PC-3 (cell line): ENCODE results near the gene DNM2. TPM values are rescaled to one million over a fixed set of nuclear protein-coding genes. Genes with fewer than 3 reads are reported as not detected.

ENCODE experiments used
- ATAC-seq: fragments of 200-7000 bp; cut with Tn5 transposase; 2 replicates; pipeline ENCODE4 v1.9.1; 2020; ENCODE audit warnings: mild to moderate bottlenecking, moderate library complexity
- BruUV-seq: library from RNA; stranded (reverse); fragments of 400-500 nt; replicated peaks from 2 replicates; lab custom pipeline; 2021; lab: Mats Ljungman, UMichigan
- CTCF ChIA-PET: fragments of 300-600 bp; sonication (Branson Sonifier 250); formaldehyde crosslinking; loops from one replicate; lab custom pipeline; 2022; ENCODE audit warnings: antibody characterized with exemption; lab: Charles Lee
- POLR2A ChIA-PET: fragments of 300-600 bp; sonication (Branson Sonifier 250); formaldehyde crosslinking; loops from one replicate; lab custom pipeline; 2022; ENCODE audit warnings: antibody characterized with exemption; ENCODE audit not compliant: unreplicated experiment; lab: Charles Lee
- DNase-seq: peaks from one replicate; pipeline ENCODE4 v3.0.0-alpha.2; 2015
- H2AFZ ChIP-seq: fragments of 300-600 bp; sonication (generic); 2 replicates; pipeline ENCODE4 v1.6.0; 2016; ENCODE audit warnings: antibody characterized with exemption, low read length
- H3F3A ChIP-seq: fragments of 300-600 bp; sonication (generic); one replicate; pipeline ENCODE4 v1.6.0; 2017; ENCODE audit warnings: antibody characterized with exemption, low read length, control low read depth, mild to moderate bottlenecking; ENCODE audit not compliant: unreplicated experiment
- H3K27ac ChIP-seq: fragments of 300-600 bp; sonication (generic); 2 replicates; pipeline ENCODE4 v1.5.1; 2016; ENCODE audit warnings: mild to moderate bottlenecking, low read length
- H3K27me3 ChIP-seq: fragments of 300-600 bp; sonication (generic); 2 replicates; pipeline ENCODE4 v1.6.1; 2016; ENCODE audit warnings: low read length, mixed read lengths
- H3K36me3 ChIP-seq: fragments of 300-600 bp; sonication (generic); 2 replicates; pipeline ENCODE4 v1.6.1; 2016; ENCODE audit warnings: low read depth, mixed run types, low read length, mixed read lengths
- H3K4me1 ChIP-seq: fragments of 300-600 bp; sonication (generic); 2 replicates; pipeline ENCODE4 v1.5.1; 2016; ENCODE audit warnings: low read length; ENCODE audit not compliant: insufficient read depth
- H3K4me2 ChIP-seq: fragments of 300-600 bp; sonication (generic); 2 replicates; pipeline ENCODE4 v1.6.0; 2016; ENCODE audit warnings: low read length
- H3K4me3 ChIP-seq: fragments of 300-600 bp; sonication (generic); 2 replicates; pipeline ENCODE4 v1.5.1; 2016; ENCODE audit warnings: mild to moderate bottlenecking, low read length, mixed read lengths
- H3K79me2 ChIP-seq: fragments of 300-600 bp; sonication (generic); 2 replicates; pipeline ENCODE4 v1.6.1; 2017; ENCODE audit warnings: low read length, mixed read lengths
- H3K9ac ChIP-seq: fragments of 300-600 bp; sonication (generic); 2 replicates; pipeline ENCODE4 v1.6.0; 2016; ENCODE audit warnings: mild to moderate bottlenecking, low read length
- H3K9me2 ChIP-seq: fragments of 300-600 bp; sonication (generic); replicated peaks from 2 replicates; pipeline ENCODE4 v1.6.1; 2016; ENCODE audit warnings: mixed run types, low read length, mixed read lengths
- H3K9me3 ChIP-seq: fragments of 300-600 bp; sonication (generic); 2 replicates; pipeline ENCODE4 v1.6.1; 2016; ENCODE audit warnings: low read length, mixed read lengths
- H4K20me1 ChIP-seq: fragments of 300-600 bp; sonication (generic); 2 replicates; pipeline ENCODE4 v1.6.1; 2016; ENCODE audit warnings: low read length, mixed read lengths
- EZH2 ChIP-seq: fragments of 300-600 bp; sonication (generic); IDR thresholded peaks from one replicate; pipeline ENCODE4 v1.6.1; 2017; ENCODE audit warnings: antibody characterized with exemption, mild to moderate bottlenecking, low read length; ENCODE audit not compliant: unreplicated experiment
- EZH2phosphoT487 ChIP-seq: fragments of 300-600 bp; sonication (generic); IDR thresholded peaks from 2 replicates; pipeline ENCODE4 v1.6.1; 2018; ENCODE audit warnings: mild to moderate bottlenecking, antibody characterized with exemption, low read length, borderline replicate concordance
- intact Hi-C: fragments of 100-400 bp; cut with micrococcal nuclease; formaldehyde crosslinking; loops from 2 replicates; pipeline ENCODE4 v1.9.0; 2023
- total RNA-seq: library from RNA; depleted of rRNA; stranded (reverse); fragments of >200 nt; gene quantifications from 2 replicates; pipeline ENCODE4 v1.2.3, GENCODE V29; 2014
- TF ChIP-seq, protein P1 (sequence below): fragments of 300-600 bp; sonication (generic); conservative IDR thresholded peaks from 2 replicates; pipeline ENCODE4 v1.5.1; 2017; ENCODE audit warnings: antibody characterized with exemption, low read depth, mild to moderate bottlenecking, low read length

The DNM2 gene
- total RNA-seq, 1 experiment from 2014 or later = 150 TPM

DNA sequence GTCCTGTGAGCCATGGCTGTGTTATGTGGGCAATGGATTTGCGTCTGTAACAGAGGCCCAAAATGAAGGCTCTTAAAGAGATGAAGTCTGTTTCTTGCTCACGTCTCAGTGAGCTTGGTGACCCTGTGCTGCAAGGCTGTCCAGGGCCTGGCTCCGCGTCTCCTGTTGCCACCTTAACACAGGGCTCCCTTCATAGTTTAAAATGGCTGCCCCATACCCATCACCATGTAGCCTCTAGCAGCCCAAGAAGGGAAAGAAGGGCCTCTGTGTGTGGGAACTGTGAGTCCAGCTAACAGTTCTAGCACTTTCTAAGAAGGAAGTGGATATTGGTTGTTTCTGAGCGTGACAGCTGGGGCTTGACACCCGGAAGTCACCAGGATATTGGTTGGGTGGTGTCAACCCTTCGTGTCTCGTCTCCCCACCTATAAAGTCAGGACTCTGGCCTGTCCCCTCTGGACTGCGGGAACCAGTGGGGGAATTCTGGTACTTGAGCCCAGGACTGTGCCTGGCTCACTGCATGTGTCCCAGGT lies 97.2 kb downstream of the DNM2 start:
- Histone ChIP-seq H3K36me3 (peaks cover 18% of the 10 kb centered on the region), H3F3A (no peaks in the 10 kb centered on the region), H3K9ac (no peak overlapping the region), H3K79me2 (no peaks in the 10 kb centered on the region), H3K4me1 (peaks cover 8% of the 10 kb centered on the region), H2AFZ (no peak overlapping the region), H3K9me3 (no peaks in the 10 kb centered on the region), H3K27ac (no peak overlapping the region), H3K9me2 (no peaks in the 10 kb centered on the region), H3K4me2 (no peak overlapping the region), H4K20me1 (no peaks in the 10 kb centered on the region), H3K4me3 (no peak overlapping the region), H3K27me3 (no peaks in the 10 kb centered on the region)
- TF ChIP-seq, protein P1, sequence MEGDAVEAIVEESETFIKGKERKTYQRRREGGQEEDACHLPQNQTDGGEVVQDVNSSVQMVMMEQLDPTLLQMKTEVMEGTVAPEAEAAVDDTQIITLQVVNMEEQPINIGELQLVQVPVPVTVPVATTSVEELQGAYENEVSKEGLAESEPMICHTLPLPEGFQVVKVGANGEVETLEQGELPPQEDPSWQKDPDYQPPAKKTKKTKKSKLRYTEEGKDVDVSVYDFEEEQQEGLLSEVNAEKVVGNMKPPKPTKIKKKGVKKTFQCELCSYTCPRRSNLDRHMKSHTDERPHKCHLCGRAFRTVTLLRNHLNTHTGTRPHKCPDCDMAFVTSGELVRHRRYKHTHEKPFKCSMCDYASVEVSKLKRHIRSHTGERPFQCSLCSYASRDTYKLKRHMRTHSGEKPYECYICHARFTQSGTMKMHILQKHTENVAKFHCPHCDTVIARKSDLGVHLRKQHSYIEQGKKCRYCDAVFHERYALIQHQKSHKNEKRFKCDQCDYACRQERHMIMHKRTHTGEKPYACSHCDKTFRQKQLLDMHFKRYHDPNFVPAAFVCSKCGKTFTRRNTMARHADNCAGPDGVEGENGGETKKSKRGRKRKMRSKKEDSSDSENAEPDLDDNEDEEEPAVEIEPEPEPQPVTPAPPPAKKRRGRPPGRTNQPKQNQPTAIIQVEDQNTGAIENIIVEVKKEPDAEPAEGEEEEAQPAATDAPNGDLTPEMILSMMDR = no peak
- TF ChIP-seq EZH2 = no peak
- no peak for DNase-seq
- intact Hi-C loops = no loop called here
- BruUV-seq = no TSS peak
- POLR2A ChIA-PET = no interaction called here
- CTCF ChIA-PET = no interaction called here
- no peak for ATAC-seq

DNA sequence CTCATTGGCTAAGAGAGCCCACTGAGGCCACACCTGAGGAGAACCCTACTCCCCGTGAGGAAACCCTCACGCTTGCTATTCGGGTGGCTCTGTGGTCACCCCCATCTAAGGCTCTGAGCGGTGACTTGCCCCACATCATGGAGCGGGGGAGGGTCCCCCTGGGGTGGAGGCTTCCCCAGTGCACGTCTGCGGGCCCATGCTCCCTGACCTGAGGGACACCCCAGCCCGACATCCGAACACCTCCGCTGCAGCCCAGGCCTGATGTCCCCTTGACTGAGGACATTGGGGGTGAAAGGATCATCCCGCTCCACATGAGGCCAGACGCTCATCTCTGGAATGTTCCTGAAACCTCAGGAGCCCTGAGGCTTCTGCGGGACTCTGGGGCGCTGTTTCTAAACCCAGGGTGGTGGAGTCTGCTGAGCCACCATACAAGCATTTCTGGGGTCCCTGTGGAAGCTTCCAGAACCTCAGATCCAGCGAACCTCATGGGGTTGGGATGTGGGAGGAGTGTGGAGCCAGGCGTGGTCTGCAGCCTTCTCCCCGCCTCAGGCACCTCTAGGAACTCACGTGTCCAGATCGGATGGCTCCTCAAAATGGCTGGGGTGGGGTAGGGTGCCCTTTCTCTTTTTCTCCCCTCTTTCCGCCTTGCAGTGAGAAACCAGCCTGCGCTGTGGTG lies 98.2 kb downstream of the DNM2 start:
- Histone ChIP-seq H3K4me3 (no peak overlapping the region), H3K36me3 (peaks cover 22% of the 10 kb centered on the region), H3K9ac (no peak overlapping the region), H3K4me2 (no peak overlapping the region), H3K9me3 (no peaks in the 10 kb centered on the region), H3K4me1 (peaks cover 8% of the 10 kb centered on the region), H4K20me1 (0 out of 2 replicates have a peak, but pooled peaks cover 4% of the 10 kb centered on the region), H2AFZ (no peak overlapping the region), H3F3A (no peaks in the 10 kb centered on the region), H3K9me2 (no peaks in the 10 kb centered on the region), H3K79me2 (no peaks in the 10 kb centered on the region), H3K27me3 (no peaks in the 10 kb centered on the region), H3K27ac (no peak overlapping the region)
- TF ChIP-seq, protein P1 = no peak
- TF ChIP-seq EZH2phosphoT487 (no peak), EZH2 (no peak)
- BruUV-seq = no TSS peak
- CTCF ChIA-PET = no interaction called here
- DNase-seq (no peak), ATAC-seq (no peak)
- POLR2A ChIA-PET = no interaction called here
- intact Hi-C loops = no loop called here

DNA sequence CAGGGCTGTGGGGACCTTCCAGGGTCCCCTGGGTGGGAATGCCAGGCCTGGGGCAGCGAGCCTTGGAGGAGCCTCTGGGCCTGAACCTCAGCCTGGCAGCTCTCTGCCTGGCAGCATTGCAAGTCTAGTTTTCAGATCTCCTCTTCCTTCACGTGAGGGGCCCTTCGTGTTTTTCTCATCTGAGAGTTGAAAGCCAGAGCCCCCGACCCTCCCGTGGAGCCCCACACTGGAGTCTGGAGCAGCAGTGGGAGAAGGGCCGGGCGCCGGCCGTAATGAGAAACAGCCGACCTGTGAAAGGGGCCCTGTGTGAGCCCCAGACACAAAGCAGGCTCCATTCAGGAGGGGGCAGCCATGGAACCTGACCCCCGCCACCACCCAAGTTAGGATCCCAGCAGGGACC lies 98.8 kb downstream of the DNM2 start:
- Histone ChIP-seq H3K36me3 (peaks cover 22% of the 10 kb centered on the region), H3K4me2 (no peak overlapping the region), H3K4me3 (no peak overlapping the region), H3K9me2 (no peaks in the 10 kb centered on the region), H3F3A (no peaks in the 10 kb centered on the region), H3K9ac (no peak overlapping the region), H4K20me1 (0 out of 2 replicates have a peak, but pooled peaks cover 4% of the 10 kb centered on the region), H3K79me2 (no peaks in the 10 kb centered on the region), H3K27me3 (no peaks in the 10 kb centered on the region), H3K9me3 (no peaks in the 10 kb centered on the region), H2AFZ (no peak overlapping the region), H3K4me1 (peaks cover 8% of the 10 kb centered on the region), H3K27ac (no peak overlapping the region)
- BruUV-seq = no TSS peak
- DNase-seq (no peak), ATAC-seq (no peak)
- intact Hi-C loops = no loop called here
- ChIA-PET CTCF (no interaction called here), POLR2A (no interaction called here)
- TF ChIP-seq, protein P1 = no peak
- TF ChIP-seq EZH2phosphoT487 (no peak), EZH2 (no peak)
